ENCODE data around the gene LUC7L. TPM values are rescaled to one million over a fixed set of nuclear protein-coding genes. Genes with fewer than 3 reads are reported as not detected.
"Not testable (repeated sequence)": the region's sequence is repeated elsewhere in the genome, so short reads cannot be mapped to it uniquely, and the experiment has no call there.

The LUC7L gene
- total and polyA plus RNA-seq, 3 donors from 2014 or later: 81.1 to 192 (median 145) TPM

- no peaks in the 10 kb centered on the region for H3K9me3 ChIP-seq
- H3K36me3 ChIP-seq (ENCODE audit: low read depth, missing control alignments): no peaks in the 10 kb centered on the region
- intact Hi-C loops (cut with DNase I; ENCODE audit: low total_unique reads): no loop called here
- WGBS, 2 donors: 79 to 81% methylated on average over 10 of the region's 10 CpGs
- no peaks in the 10 kb centered on the region for H3K27me3 ChIP-seq
- TF ChIP-seq CTCF (IDR thresholded peaks at IDR 0.05): no peak
- TF ChIP-seq POLR2A (IDR thresholded peaks at IDR 0.05): no peak
- no peak overlapping the region for H3K27ac ChIP-seq
- DNase-seq: no peak
- H3K4me1 ChIP-seq: no peaks in the 10 kb centered on the region
- H3K4me3 ChIP-seq: no peak overlapping the region
Observed at GRCh38 chr16:259226-259625, 30.0 kb upstream of the LUC7L start.

DNA sequence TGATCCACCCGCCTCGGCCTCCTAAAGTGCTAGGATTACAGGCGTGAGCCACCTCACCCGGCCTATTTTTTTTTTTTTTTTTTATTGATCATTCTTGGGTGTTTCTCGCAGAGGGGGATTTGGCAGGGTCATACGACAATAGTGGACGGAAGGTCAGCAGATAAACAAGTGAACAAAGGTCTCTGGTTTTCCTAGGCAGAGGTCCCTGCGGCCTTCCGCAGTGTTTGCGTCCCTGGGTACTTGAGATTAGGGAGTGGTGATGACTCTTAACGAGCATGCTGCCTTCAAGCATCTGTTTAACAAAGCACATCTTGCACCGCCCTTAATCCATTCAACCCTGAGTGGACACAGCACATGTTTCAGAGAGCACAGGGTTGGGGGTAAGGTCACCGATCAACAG is 28.8 kb upstream of the LUC7L start:
- H3K4me3 ChIP-seq; H3K27me3 ChIP-seq; DNase-seq; intact Hi-C loops (cut with DNase I; ENCODE audit: low total_unique reads); H3K36me3 ChIP-seq (ENCODE audit: low read depth, missing control alignments); H3K4me1 ChIP-seq; H3K27ac ChIP-seq; H3K9me3 ChIP-seq: not testable (repeated sequence)
- 87 to 88% methylated on average over 13 of the region's 13 CpGs for WGBS, 2 donors

- H3K27me3 ChIP-seq: no peaks in the 10 kb centered on the region
- TF ChIP-seq CTCF (IDR thresholded peaks at IDR 0.05) (no peak), POLR2A (IDR thresholded peaks at IDR 0.05) (no peak)
- no peak for DNase-seq
- intact Hi-C loops (cut with DNase I; ENCODE audit: low total_unique reads): no loop called here
- H3K27ac ChIP-seq: no peak overlapping the region
- H3K9me3 ChIP-seq: no peaks in the 10 kb centered on the region
- H3K36me3 ChIP-seq (ENCODE audit: low read depth, missing control alignments): no peaks in the 10 kb centered on the region
- no peak overlapping the region for H3K4me3 ChIP-seq
- WGBS, 2 donors: 89 to 91% methylated on average over 6 of the region's 6 CpGs
- no peaks in the 10 kb centered on the region for H3K4me1 ChIP-seq
Observed at GRCh38 chr16:255183-255582, 25.9 kb upstream of the LUC7L start.

- Histone ChIP-seq H3K36me3 (ENCODE audit: low read depth, missing control alignments) (no peaks in the 10 kb centered on the region), H3K9me3 (no peaks in the 10 kb centered on the region), H3K4me1 (no peaks in the 10 kb centered on the region), H3K27me3 (no peaks in the 10 kb centered on the region), H3K4me3 (no peak overlapping the region), H3K27ac (no peak overlapping the region)
- no peak for DNase-seq
- intact Hi-C loops (cut with DNase I; ENCODE audit: low total_unique reads): no loop called here
- no peak for TF ChIP-seq CTCF (IDR thresholded peaks at IDR 0.05)
- TF ChIP-seq POLR2A (IDR thresholded peaks at IDR 0.05): no peak
- 67 to 85% methylated on average over 25 of the region's 25 CpGs for WGBS, 2 donors
Observed at GRCh38 chr16:254461-254860, 25.2 kb upstream of the LUC7L start.

GRCh38 chr16:253833-254232 is 24.6 kb upstream of the LUC7L start:
- Histone ChIP-seq H3K27ac (no peak overlapping the region), H3K36me3 (ENCODE audit: low read depth, missing control alignments) (no peaks in the 10 kb centered on the region), H3K9me3 (no peaks in the 10 kb centered on the region), H3K4me1 (no peaks in the 10 kb centered on the region), H3K27me3 (no peaks in the 10 kb centered on the region), H3K4me3 (no peak overlapping the region)
- WGBS, 2 donors: 75 to 82% methylated on average over 6 of the region's 6 CpGs
- intact Hi-C loops (cut with DNase I; ENCODE audit: low total_unique reads): no loop called here
- TF ChIP-seq CTCF (IDR thresholded peaks at IDR 0.05): no peak
- TF ChIP-seq POLR2A (IDR thresholded peaks at IDR 0.05): no peak
- no peak for DNase-seq

Measured in testis (tissue), 3 donors.